Esophagus squamous epithelium (tissue), 4 donors: ENCODE results near the gene RPS19BP1.

ENCODE experiments used
- POLR2A ChIP-seq, 4 donors: fragments of 450-650 bp; IDR thresholded peaks; one replicate each; pipeline ENCODE4 v1.6.1; 2017; ENCODE audit warnings: antibody characterized with exemption in 4 of 4, mild to moderate bottlenecking in 4 of 4, moderate library complexity in 3 of 4
- TF ChIP-seq, protein P1 (sequence below), 6 experiments: fragments of 450-650 bp in 4 of 6; fragments of 200-600 bp in 2 of 6; sonication (generic) in 2 of 6; IDR thresholded peaks; one replicate each; pipeline ENCODE4 v1.5.1; 2016 to 2019; ENCODE audit warnings: antibody characterized with exemption in 6 of 6, mild to moderate bottlenecking in 4 of 6, moderate library complexity in 4 of 6

DNA sequence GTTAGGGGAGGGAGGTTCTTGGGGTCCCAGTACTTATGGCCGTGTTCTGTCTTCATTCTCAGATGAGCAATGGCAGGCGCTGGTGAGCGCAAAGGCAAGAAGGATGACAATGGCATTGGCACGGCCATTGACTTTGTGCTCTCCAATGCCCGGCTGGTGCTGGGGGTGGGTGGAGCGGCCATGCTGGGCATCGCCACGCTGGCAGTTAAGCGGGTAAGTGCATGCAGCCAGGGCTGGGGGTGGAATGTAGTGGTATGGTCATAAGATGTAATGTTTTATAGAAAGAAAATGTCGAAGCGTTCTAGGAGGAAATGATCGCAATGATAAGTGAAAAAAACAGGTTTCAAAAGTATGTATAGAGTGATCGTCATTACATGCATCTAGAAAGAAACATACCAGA, 21.3 kb downstream of the RPS19BP1 start:
- TF ChIP-seq, protein P1, sequence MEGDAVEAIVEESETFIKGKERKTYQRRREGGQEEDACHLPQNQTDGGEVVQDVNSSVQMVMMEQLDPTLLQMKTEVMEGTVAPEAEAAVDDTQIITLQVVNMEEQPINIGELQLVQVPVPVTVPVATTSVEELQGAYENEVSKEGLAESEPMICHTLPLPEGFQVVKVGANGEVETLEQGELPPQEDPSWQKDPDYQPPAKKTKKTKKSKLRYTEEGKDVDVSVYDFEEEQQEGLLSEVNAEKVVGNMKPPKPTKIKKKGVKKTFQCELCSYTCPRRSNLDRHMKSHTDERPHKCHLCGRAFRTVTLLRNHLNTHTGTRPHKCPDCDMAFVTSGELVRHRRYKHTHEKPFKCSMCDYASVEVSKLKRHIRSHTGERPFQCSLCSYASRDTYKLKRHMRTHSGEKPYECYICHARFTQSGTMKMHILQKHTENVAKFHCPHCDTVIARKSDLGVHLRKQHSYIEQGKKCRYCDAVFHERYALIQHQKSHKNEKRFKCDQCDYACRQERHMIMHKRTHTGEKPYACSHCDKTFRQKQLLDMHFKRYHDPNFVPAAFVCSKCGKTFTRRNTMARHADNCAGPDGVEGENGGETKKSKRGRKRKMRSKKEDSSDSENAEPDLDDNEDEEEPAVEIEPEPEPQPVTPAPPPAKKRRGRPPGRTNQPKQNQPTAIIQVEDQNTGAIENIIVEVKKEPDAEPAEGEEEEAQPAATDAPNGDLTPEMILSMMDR (IDR thresholded peaks at IDR 0.05), result no peak
- TF ChIP-seq POLR2A (IDR thresholded peaks at IDR 0.05), result no peak
